ENCODE data around the gene TSPAN5.

- no peak for TF ChIP-seq ZFP3 (CRISPR knock-in tag; IDR thresholded peaks at IDR 0.05)
- no peak for TF ChIP-seq ARNTL (CRISPR knock-in tag; IDR thresholded peaks at IDR 0.05; ENCODE audit: borderline replicate concordance, low read depth)
- no peak for TF ChIP-seq ISL1 (CRISPR knock-in tag; IDR thresholded peaks at IDR 0.05)
- no peak for TF ChIP-seq ZNF70 (CRISPR knock-in tag; IDR thresholded peaks at IDR 0.05)
- TF ChIP-seq ZC3H10 (CRISPR knock-in tag; IDR thresholded peaks at IDR 0.05), result no peak
These were observed 48.0 kb downstream of the TSPAN5 start for GRCh38 chr4:98610431-98610830.

All from SK-N-SH treated with all-trans-retinoic acid at 6 μM for 48 hours (cell line).